Measurements from ENCODE around the gene FIGNL1.

The FIGNL1 gene

GRCh38 chr7:50431316-50431715, 18.8 kb downstream of the FIGNL1 start:
- TF ChIP-seq CTCF (IDR thresholded peaks at IDR 0.05; ENCODE audit: insufficient read depth, low read depth, low read length, missing control alignments): no peak
- no peak for DNase-seq (ENCODE audit: low read depth)
- H3K4me3 ChIP-seq (ENCODE audit: low read depth, low read length): no peak overlapping the region

DNA sequence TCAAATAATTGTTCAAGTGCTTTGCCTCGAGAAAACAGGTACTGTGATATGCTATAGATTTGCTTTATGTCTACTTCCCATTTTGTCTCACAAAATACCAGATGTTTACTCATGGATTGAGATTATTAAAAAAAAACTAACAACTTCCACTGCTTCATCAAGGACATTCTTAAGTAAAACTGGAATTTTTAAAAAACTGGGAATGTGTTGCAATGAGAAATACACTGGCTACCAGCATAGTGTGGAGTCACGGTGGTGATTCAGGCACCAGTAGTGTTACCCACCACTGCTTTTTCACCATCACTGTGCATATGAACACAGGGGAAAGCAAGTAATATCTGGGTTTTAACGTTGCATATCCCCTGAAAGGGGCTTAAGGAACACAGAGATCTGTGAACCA, 21.2 kb downstream of the FIGNL1 start:
- no peak for DNase-seq (ENCODE audit: low read depth)
- TF ChIP-seq CTCF (IDR thresholded peaks at IDR 0.05; ENCODE audit: insufficient read depth, low read depth, low read length, missing control alignments): no peak
- H3K4me3 ChIP-seq (ENCODE audit: low read depth, low read length): no peak overlapping the region

- TF ChIP-seq CTCF (IDR thresholded peaks at IDR 0.05; ENCODE audit: insufficient read depth, low read depth, low read length, missing control alignments): no peak
- no peak for DNase-seq (ENCODE audit: low read depth)
- H3K4me3 ChIP-seq (ENCODE audit: low read depth, low read length): no peak overlapping the region
These were observed 22.6 kb downstream of the FIGNL1 start for GRCh38 chr7:50427518-50427917.

DNA sequence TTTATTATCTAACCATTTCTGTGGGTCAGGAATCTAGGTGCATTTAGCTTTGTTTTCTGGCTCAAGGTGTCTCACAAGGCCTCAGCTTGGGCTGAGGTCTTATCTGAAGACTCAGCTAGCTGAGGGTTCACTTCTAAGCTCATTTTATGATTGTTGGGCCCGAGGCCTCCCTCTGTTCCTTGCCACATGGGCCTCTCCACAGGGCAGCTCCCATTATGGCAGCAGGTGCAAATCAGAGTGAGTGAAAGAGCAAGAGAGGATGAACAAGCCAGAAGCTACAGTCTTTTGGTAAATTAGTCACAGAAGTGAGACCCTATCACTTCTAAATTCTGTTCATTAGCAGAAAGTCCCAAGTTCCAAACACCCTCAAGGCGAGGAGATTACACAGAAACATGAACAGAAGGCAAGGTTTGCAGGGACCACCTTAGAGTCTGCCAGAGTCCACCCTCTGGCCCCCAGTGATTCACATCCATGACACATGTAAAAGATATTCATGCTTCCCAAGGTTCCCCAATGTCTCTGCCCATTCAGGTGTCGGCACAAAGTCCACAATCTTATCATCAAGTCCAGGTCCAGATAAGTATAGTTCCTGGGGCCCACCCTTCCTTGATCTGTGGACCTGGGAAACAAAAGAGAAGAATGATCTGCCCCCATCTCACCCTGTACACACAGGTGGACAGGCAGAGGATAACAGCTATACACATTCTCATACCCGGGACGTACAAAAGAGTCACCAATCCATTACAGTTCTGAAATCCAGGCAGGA, 23.7 kb downstream of the FIGNL1 start:
- no peak for DNase-seq (ENCODE audit: low read depth)
- no peak overlapping the region for H3K4me3 ChIP-seq (ENCODE audit: low read depth, low read length)
- no peak for TF ChIP-seq CTCF (IDR thresholded peaks at IDR 0.05; ENCODE audit: insufficient read depth, low read depth, low read length, missing control alignments)

DNA sequence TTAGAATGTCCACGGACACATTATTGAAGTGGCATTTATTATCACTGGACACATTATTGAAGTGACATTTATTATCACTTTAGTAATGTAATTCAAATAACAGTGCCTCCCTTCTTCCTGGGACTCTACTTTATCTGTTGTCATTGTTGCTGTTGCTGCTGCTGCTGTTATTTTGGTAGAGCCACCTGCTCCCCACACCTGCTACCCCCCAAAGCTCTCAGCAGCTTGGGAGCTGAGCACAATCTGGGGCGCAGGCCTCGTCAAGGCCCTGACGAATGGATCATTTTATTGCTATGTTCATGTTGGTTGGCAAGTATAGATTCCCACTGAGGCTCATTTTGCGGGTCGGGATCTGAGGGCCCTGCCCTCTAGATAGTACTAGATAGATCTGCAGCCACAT, 24.8 kb downstream of the FIGNL1 start:
- DNase-seq (ENCODE audit: low read depth): no peak
- TF ChIP-seq CTCF (IDR thresholded peaks at IDR 0.05; ENCODE audit: insufficient read depth, low read depth, low read length, missing control alignments): no peak
- H3K4me3 ChIP-seq (ENCODE audit: low read depth, low read length): no peak overlapping the region

GRCh38 chr7:50423860-50424259, 26.3 kb downstream of the FIGNL1 start:
- no peak for TF ChIP-seq CTCF (IDR thresholded peaks at IDR 0.05; ENCODE audit: insufficient read depth, low read depth, low read length, missing control alignments)
- no peak for DNase-seq (ENCODE audit: low read depth)
- no peak overlapping the region for H3K4me3 ChIP-seq (ENCODE audit: low read depth, low read length)

GRCh38 chr7:50422858-50423257, 27.3 kb downstream of the FIGNL1 start:
- no peak overlapping the region for H3K4me3 ChIP-seq (ENCODE audit: low read depth, low read length)
- no peak for TF ChIP-seq CTCF (IDR thresholded peaks at IDR 0.05; ENCODE audit: insufficient read depth, low read depth, low read length, missing control alignments)
- DNase-seq (ENCODE audit: low read depth): no peak

Measured in GM12865 (cell line).